GM10266 (cell line): Measurements from ENCODE around the gene LAMA4.

Experiments
- DNase-seq: peaks from one replicate; pipeline ENCODE4 v3.0.0; 2012; ENCODE audit errors: extremely low spot score
- CTCF ChIP-seq: IDR thresholded peaks from 2 replicates; pipeline ENCODE4 v1.5.1; 2012; ENCODE audit warnings: mild to moderate bottlenecking, low read depth; ENCODE audit not compliant: control insufficient read depth, insufficient read depth; ENCODE audit errors: missing control alignments

Gene LAMA4

GRCh38 chr6:112296122-112296521, 41.8 kb upstream of the LAMA4 start:
- peak; percentile 22 for DNase-seq
- peak; percentile 46 for TF ChIP-seq CTCF

GRCh38 chr6:112291161-112291762, 36.9 kb upstream of the LAMA4 start:
- TF ChIP-seq CTCF, result no peak
- DNase-seq, result no peak

- TF ChIP-seq CTCF, result no peak
- DNase-seq, result no peak
Measured at GRCh38 chr6:112289038-112289566, 34.7 kb upstream of the LAMA4 start.

- no peak for TF ChIP-seq CTCF
- DNase-seq, result no peak
Measured at GRCh38 chr6:112288475-112288874, 34.1 kb upstream of the LAMA4 start.

- DNase-seq, result no peak
- TF ChIP-seq CTCF, result no peak
Measured at GRCh38 chr6:112287577-112288225, 33.3 kb upstream of the LAMA4 start.

- no peak for DNase-seq
- no peak for TF ChIP-seq CTCF
Measured at GRCh38 chr6:112286500-112287144, 32.3 kb upstream of the LAMA4 start.

- DNase-seq, result no peak
- no peak for TF ChIP-seq CTCF
Measured at GRCh38 chr6:112286010-112286409, 31.6 kb upstream of the LAMA4 start.
